Brain microvascular endothelial cell (primary cell): ENCODE data around the gene RRAGD.

ENCODE experiments used
- DNase-seq: peaks from one replicate; pipeline ENCODE4 v3.0.0-alpha.2; 2020
- H3K27ac ChIP-seq: fragments of 250-450 bp; sonication (Bioruptor Pico); 2 replicates; pipeline ENCODE4 v1.5.1; 2020; ENCODE audit warnings: mild to moderate bottlenecking, moderate library complexity
- H3K27me3 ChIP-seq: fragments of 250-450 bp; sonication (Bioruptor Pico); replicated peaks from 2 replicates; pipeline ENCODE4 v1.5.1; 2020; ENCODE audit warnings: mild to moderate bottlenecking
- H3K36me3 ChIP-seq: fragments of 250-450 bp; sonication (Bioruptor Pico); replicated peaks from 2 replicates; pipeline ENCODE4 v1.5.1; 2020; ENCODE audit warnings: mild to moderate bottlenecking
- H3K4me3 ChIP-seq: 2 replicates; pipeline ENCODE4 v1.5.1; 2011; ENCODE audit warnings: low read depth, mild to moderate bottlenecking, control low read depth, low read length, moderate library complexity
- in situ Hi-C: cut with HindIII; loops from 2 replicates; pipeline ENCODE4 v1.10.0; 2017; ENCODE audit warnings: low sequenced_read_pairs, low pct_ligation_motif_present
- TF ChIP-seq, protein P1 (sequence below): IDR thresholded peaks from 2 replicates; pipeline ENCODE4 v1.5.1; 2011; ENCODE audit warnings: low read depth, mild to moderate bottlenecking, moderate library complexity, low read length, control low read depth, inconsistent platforms; ENCODE audit errors: missing control alignments

RRAGD gene

DNA sequence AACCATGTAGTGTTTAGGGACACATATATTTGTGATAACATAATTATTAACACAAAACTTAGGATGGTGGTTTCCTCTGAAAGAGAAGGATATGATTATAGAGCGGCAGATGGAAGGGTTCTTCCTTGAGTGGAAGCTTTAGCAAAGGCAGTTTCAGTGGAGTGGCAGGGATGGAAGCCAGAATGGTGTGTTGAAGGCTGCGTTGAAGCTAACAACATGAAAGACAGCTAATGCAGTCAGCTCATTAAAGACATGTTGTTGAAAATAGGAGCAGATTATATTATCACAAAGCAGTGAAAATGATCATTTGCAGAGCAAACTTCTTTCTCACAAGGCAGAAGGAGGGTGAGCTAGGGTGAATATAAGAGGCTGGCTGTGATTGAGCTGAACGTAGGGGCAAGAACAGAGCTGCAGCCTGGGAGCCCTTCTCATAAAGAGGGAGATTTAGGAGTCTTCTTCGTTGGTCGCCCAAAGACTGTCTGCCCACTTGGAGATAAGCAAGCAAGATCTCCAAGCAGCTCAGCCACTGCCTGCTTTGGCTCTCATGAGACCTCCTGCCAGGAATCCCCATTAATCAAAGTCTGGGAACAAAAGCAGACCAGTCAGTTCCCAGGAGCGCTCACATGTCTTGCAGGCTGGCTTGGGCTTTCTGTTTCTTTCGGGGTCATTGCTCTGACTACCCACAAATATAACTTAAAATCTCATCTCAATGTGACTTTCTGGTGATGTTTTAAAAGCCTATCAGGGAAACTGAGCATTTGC, 18.3 kb upstream of the RRAGD start:
- Histone ChIP-seq H3K4me3 (no peak overlapping the region), H3K36me3 (no peaks in the 10 kb centered on the region), H3K27me3 (peaks cover 7% of the 10 kb centered on the region), H3K27ac (no peak overlapping the region)
- DNase-seq = no peak
- TF ChIP-seq, protein P1, sequence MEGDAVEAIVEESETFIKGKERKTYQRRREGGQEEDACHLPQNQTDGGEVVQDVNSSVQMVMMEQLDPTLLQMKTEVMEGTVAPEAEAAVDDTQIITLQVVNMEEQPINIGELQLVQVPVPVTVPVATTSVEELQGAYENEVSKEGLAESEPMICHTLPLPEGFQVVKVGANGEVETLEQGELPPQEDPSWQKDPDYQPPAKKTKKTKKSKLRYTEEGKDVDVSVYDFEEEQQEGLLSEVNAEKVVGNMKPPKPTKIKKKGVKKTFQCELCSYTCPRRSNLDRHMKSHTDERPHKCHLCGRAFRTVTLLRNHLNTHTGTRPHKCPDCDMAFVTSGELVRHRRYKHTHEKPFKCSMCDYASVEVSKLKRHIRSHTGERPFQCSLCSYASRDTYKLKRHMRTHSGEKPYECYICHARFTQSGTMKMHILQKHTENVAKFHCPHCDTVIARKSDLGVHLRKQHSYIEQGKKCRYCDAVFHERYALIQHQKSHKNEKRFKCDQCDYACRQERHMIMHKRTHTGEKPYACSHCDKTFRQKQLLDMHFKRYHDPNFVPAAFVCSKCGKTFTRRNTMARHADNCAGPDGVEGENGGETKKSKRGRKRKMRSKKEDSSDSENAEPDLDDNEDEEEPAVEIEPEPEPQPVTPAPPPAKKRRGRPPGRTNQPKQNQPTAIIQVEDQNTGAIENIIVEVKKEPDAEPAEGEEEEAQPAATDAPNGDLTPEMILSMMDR = no peak
- in situ Hi-C loops = no loop called here

- H3K36me3 ChIP-seq = no peaks in the 10 kb centered on the region
- H3K4me3 ChIP-seq = no peak overlapping the region
- TF ChIP-seq, protein P1 = no peak
- no peak for DNase-seq
- no peak overlapping the region for H3K27ac ChIP-seq
- H3K27me3 ChIP-seq = peaks cover 17% of the 10 kb centered on the region
- in situ Hi-C loops = no loop called here
These were observed 4.7 kb upstream of the RRAGD start for GRCh38 chr6:89416796-89417195.

DNA sequence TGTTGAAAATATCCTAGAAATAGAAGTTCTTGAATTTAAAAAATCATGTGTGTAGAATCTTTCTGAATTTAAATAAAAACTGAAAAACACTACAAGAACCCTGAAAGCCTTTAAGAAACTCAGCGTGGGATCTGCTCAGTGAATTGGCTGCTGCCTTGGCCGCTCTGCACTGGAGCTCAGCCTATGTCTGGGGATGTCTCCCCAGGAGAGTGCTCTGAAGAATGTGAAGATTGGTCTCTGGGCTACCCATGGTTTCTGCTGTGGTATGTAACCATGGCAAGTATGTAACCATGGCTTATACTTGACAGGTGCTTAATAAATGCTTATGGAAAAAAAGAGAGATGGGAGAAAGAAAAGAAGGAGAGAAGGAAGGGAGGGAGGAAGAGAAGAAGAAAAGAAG, 3.1 kb upstream of the RRAGD start:
- Histone ChIP-seq H3K27ac (no peak overlapping the region), H3K4me3 (no peak overlapping the region), H3K36me3 (no peaks in the 10 kb centered on the region), H3K27me3 (peaks cover 32% of the 10 kb centered on the region)
- in situ Hi-C loops = no loop called here
- TF ChIP-seq, protein P1 = no peak
- no peak for DNase-seq

GRCh38 chr6:89414215-89414614, 2.1 kb upstream of the RRAGD start:
- DNase-seq = no peak
- TF ChIP-seq, protein P1 = no peak
- in situ Hi-C loops = no loop called here
- H3K36me3 ChIP-seq = no peaks in the 10 kb centered on the region
- no peak overlapping the region for H3K27ac ChIP-seq
- peaks cover 32% of the 10 kb centered on the region for H3K27me3 ChIP-seq
- H3K4me3 ChIP-seq = no peak overlapping the region

DNA sequence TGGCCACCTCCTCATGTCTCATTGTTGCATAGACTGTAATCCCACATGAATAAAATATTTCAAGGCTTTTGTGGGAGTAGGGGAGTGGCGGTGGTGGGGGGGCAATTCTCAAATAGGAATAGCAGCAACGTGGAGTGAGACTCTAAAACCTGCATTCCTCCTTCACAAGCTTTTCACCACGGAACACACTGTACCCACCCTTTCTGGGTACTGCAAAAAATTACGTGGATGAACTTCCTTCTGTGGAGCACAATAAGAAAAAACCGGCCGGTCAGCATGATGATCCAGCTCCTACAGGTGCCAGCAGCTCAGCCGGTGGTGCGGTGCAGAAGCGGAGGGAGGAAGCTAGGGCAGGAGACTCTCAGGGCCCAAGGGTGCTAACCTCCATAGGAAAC, 930 bp upstream of the RRAGD start:
- no peaks in the 10 kb centered on the region for H3K36me3 ChIP-seq
- H3K27me3 ChIP-seq = peaks cover 32% of the 10 kb centered on the region
- H3K4me3 ChIP-seq = no peak overlapping the region
- no peak for DNase-seq
- H3K27ac ChIP-seq = no peak overlapping the region
- TF ChIP-seq, protein P1 = no peak
- in situ Hi-C loops = no loop called here
